NCI-H82 (cell line): Measurements from ENCODE around the gene NUP153.
"Not testable (repeated sequence)": the region's sequence is repeated elsewhere in the genome, so short reads cannot be mapped to it uniquely, and the experiment has no call there.

Source experiments
- DNase-seq: peaks from one replicate; lab custom pipeline; 2025; lab: John Stamatoyannopoulos, UW

The NUP153 gene

DNA sequence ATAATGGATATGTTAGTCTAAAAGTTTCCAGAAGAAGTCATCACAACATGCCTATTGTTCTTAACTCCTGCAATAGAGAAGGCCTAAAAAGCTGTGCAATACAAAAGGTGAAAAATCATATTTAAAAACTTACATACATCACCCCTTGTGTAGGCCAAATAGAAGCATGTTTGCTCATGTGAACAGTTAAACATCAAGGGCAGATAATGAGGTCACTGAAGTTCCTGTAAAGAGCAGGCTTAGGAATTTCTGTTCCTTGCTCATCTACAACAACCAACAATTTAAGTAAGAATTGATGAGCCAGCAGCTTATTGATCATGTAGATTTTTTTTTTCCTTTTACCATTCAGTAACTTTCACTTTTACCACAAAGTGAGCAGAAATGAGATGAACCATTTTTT lies 7.5 kb upstream of the NUP153 start:
- DNase-seq = no peak

DNA sequence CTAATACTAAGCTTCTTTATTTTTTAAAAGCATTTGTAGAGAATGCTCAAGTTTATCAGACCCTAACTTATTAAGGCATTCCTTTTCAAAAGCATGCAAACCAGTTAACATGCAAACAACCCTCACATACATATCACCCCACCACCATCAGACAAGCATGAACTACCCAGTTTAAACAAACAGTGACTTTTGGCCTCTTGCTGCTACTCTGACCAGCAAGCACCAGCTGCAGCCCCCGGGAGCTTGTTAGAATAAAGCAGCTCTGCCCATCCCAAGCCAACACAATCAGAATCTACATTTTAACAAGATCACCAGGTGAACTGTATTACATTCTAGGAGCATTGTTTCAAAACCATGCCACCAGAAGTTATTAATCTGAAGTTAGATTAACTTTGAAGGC lies 5.9 kb upstream of the NUP153 start:
- peak; percentile 41 for DNase-seq

DNA sequence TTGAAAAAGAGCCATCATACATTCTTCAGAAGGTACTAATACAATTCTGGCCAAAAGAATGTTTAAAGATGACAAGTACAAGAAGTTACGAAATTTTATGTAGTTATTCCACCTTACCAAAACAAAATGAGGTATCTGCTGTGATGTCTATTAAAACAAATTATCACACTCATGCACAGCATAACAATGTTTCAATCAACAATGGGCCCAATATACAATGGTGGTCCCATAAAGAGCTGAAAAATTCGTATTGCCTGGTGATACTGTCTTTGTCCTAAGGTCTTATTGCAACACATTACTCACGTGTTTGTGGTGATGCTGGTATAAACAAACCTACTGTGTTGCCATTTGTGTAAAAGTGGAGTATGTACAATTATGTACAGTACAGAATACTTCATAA lies 3.6 kb upstream of the NUP153 start:
- DNase-seq = no peak

DNA sequence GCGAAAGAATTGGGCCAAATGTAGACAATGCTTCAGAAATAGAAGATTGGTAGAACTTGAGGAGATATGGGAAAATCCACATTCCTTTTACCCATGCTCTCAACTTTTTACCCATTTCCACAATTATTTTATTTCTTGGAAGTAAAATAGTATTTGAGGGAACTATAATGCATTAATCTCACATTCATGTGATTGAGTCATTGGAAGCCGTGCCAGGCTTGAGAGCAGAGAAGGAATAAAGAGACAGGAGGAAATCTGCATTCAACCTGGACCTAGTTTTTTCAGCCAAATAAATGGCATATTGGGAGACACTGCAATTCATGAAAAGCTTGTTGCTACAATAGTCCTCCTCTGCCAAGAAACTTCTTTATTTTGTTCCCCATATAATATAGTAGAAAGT lies 2.8 kb upstream of the NUP153 start:
- DNase-seq = no peak

DNA sequence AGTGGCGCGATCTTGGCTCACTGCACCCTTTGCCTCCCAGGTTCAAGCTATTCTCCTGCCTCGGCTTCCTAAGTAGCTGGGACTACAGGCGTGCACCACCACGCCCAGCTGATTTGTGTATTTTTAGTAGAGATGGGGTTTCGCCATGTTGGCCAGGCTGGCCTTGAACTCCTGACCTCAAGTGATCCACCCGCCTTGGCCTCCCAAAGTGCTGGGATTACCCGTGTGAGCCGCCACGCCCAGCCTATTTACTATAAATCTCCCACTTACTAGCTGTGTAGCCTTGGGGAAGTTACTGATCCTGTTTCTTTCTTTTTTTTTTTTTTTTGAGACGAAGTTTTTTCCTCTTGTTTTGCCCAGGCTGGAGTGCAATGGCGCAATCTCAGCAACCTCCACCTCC lies 1.3 kb upstream of the NUP153 start:
- not testable (repeated sequence) for DNase-seq

DNA sequence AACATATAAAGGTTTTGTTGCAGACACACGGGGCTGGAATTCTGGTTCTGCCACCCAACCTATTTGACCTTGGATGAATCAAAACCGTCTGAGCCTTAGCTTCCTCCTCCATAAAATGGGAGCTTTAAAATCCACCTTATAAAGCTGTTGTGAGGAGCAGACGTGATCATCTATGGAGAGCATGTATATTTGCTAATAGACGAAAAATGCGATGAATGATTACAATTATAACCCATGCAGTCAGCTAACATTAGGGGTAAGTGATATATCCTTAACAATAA lies 586 bp upstream of the NUP153 start:
- peak; percentile 38 for DNase-seq

DNA sequence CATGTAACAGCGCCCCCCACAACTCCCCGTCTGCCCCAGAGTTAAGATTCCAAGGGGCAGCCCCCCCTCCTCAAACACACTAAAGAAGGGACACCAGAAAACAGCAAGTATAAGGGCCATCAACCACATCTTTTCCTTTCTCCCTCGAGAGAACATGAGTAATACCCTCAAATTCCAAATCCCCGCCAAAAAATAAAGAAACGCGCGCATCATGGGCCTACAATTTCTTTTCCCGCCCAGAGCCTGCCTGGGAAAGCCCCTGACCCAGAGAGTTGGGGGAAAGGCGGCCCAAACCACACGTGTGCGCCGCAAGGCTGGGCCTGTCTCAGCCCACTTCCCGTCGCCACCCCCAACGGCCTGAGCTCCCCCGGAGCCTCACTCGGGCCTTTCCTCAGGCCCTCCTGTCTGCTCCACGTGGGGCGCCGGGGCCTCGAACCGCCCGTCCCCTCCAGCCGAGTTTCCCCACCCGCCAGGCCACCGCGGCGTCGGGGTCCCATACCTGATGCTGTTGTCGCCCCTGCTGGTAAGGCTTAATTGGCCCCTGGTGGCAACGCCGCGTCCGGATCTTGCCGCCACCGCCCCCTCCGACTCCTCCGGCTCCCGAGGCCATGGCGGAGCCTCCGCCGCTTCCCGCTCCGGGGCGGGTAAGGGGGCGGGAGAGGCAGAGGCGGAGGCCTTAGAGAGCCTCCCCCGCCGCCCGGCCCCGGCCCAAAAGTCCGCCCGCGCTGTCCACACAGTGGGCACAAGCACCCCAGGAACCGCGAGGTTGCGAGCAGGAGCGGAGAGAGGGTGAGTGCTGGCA lies 746 bp downstream of the NUP153 start:
- DNase-seq = peak; percentile 82

DNA sequence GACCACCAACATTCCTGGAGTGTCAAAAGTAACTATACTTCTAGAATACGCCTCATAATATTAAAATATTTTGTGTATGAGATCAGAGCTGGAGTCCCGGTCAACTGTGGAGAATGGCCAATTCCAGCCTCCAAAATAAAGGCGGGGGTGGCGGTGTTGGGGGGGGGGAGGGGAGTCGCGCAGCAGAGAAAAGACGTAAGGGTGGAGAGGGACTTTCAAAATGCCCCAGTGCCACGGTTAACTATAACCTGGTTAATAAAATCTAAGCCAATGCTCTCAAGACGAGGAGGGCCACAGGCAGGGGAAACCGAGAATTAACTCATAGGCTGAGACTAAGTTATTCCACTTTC lies 1.3 kb downstream of the NUP153 start:
- no peak for DNase-seq

DNA sequence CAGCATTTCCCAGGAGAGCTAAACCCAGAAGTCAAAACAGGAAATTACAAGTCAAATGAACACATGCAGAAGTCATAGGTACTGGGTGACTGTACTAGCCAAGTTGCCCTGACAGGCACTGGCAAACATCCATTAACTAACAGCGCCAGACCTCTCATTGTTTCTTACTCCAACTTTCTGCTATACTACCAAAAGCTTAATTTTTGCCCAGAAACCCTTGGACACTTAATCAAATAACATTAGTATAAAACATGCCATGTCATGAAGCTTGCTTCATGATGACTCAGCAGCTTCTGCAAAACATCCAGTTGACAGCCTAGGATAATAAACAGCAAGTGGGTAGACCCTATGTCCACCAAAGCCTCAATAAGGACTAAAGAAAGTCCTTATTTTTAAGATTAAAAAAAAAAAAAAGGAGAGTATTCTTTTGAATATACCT lies 3.5 kb downstream of the NUP153 start:
- no peak for DNase-seq

DNA sequence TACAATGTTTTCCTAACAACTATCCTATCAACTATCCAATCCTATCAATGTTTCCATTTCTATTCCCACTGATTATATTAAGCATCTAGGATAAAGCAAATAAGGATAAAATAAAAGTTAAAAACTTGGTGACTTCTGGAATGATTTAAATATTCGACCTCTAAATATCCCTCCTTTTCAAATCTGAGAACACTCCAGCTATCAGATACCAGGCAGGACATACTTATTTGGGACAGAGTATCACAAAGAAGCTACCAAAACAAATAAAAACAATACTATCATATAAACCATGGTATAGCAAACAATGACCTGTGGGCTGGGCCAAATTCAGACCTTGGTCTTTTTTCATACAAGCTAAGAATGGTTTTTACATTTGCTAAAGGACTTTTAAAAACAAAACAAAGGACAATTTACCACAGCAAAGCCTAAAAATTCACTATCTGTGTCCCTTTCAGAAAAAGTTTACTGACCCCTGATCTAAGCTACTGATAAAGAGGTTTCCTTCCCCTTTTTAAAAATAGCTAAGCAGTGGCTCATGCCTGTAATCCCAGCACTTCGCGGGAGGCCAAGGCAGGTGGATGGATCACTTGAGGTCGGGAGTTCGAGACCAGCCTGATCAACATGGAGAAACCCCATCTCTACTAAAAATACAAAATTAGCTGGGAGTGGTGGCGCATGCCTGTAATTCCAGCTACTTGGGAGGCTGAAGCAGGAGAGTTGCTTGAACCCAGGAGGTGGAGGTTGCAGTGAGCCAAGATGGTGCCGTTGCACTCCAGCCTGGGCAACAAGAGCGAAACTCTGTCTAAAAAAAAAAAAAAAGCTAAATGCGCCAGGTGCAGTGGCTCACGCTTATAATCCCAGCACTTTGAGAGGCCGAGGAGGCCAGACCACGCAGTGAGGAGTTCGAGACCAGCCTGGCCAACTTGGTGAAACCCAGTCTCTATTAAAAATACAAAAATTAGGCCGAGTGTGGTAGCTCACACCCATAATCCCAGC lies 6.0 kb downstream of the NUP153 start:
- DNase-seq = no peak

DNA sequence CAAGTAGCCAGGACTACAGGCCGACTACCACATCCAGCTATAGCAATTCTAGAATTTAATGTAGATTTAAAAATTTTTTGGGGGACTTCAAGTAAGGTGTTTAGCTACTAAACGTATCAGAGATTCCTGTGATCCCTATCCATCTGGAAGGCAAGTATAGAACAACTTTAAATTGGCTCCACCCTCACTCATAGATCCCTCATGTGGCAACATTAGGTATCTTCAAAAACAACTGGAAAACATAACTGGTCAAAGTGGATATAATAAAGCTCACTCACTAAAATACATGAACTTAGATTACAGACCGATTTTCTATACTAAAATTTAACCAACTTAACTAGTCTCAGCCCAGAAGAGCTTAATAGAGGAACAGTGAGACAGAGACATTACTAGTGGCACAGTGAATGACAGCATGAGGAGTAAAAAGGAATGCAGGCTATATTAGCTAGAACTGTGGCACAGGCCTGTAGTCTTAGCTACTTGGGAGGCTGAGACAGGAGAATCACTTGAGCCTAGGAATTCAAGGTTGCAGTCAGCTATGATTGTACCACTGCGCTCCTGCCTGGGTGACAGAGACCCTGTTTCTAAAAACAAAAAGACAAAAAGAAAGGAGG lies 14.7 kb downstream of the NUP153 start:
- no peak for DNase-seq

DNA sequence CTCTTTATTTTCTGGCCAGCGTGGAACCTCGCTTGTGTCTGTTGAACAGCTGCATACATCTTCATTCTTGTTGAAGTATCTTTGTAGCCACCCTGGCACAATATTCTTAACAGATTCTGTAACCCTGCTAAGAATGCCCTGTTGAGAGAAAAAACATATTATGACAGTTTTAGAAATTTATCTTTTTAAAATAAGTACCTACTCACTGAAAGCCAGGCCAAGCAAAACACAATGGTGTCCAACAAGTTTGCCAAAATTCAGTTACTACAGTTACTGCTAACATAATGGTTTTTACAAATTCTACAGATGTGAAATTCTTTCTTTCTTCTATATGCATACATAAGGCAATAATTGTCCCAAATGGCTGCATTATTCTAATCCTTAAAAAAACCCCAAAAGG lies 18.2 kb downstream of the NUP153 start:
- no peak for DNase-seq

DNA sequence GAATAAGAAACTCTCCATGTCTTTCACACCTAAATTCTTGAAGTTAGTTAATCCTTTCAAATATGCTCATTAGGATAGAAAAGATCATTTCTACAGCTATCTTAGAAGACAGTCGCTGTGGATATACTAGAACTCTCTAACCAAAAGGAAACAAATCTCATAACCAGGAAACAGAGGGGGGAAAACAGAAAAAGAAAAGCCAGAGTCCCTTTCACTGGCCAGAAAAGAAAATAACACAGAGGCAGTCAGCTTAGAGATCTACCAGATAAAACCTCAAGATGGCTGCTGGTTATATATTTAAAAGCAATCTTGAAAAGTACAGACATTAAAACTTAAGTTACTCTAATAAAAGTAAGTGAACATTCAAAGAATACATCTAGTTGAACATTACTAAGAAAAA lies 19.6 kb downstream of the NUP153 start:
- DNase-seq = no peak

DNA sequence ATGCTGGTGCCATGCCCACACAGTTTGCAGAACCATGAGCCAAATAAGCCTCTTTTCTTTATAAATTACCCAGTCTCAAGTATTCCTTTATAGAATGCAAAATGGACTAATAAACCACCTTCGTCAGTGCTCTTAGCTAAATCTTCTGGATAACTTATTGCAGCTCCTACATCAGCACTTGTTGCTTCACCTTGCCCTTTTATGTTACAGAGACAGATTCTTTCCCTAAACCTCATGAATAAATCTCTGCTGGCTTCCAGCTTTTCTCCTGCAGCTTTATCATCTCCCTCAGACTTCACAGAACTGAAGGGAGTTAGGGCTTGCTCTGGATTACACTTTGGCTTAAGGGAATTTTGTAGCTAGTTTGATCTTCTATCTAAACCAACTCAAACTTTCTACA lies 22.6 kb downstream of the NUP153 start:
- DNase-seq = no peak

DNA sequence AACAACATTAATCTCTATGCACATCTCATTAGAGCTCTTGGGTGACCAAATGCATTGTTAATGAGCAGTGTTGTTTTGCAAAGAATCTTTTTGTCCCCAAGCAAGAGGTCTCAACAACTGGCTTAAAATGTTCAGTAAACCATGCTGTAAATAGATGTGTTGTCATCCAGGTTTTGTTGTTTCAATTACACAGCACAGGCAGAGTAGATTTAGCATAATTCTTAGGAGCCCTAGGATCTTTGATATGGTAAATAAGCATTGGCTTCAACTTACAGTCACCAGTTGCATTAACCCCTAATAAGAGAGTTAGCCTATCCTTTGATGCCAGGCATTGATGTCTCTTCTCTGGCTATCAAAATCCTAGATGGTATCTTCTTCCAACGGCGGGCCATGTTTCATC lies 23.3 kb downstream of the NUP153 start:
- DNase-seq = no peak

DNA sequence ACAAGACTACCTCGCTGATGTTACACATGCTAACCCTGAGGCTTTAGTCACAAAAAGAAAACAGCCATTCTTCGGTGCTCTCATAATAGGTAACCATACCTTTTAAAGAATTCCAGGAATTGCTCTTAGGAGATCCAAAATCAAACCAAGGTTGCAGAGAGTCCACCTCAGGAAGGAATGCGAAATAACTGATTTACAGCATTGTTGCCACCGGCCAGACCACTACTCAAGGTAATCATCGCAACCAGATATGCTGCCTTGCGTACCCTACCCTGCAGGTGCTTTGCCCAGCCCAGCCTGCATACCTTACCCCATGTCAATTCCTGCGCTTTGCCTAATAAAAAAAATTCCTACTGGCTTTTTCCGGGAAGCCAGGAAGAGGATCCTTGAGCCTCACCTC lies 27.0 kb downstream of the NUP153 start:
- no peak for DNase-seq

DNA sequence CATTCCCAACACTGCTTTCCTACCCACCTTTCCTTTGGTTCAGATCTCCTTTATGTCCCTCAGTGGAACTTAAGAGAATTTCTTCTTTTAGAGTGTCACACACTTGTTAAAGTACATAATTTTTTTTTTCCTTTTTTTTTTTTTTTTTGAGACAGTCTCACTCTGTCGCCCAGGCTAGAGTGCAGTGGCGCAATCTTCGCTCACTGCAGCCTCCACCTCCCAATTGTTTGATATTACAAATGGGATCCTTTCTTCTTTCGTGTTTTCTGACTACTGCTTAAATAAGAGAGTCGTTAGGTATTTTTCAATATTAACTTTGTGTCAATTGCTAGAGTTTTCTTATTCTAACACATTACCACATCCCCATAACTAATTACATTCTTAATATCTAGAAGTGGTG lies 29.1 kb downstream of the NUP153 start:
- no peak for DNase-seq

DNA sequence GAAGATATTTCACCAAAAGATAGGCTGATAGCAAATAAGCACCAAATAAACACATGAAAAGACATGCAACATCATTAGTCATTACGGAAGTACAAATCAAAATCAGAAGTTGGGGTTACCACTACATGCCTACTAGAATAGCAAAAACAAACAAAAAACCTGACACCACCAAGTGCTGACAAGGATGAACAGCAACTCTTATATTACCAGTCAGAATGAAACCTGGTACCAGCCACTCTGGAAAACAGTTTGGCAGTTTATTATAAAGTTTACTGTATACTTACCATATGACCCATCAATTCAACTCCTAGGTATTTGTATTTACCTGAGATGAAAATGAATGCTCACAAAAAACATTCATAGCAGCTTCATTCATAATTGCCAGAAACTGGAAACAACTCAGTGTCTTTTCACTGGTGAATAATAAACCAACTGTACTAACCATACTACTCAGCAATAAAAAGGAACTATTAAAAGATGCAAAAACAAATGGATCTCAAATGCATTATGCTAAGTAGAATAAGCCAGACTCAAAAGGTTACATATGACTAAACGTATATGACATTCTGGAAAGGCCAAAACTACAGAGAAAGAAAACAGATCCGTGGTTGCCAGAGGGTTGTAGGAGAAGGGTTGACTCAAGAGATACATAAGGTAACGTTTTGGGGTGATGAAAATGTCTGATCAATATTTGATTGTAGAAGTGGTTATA lies 33.0 kb downstream of the NUP153 start:
- no peak for DNase-seq

DNA sequence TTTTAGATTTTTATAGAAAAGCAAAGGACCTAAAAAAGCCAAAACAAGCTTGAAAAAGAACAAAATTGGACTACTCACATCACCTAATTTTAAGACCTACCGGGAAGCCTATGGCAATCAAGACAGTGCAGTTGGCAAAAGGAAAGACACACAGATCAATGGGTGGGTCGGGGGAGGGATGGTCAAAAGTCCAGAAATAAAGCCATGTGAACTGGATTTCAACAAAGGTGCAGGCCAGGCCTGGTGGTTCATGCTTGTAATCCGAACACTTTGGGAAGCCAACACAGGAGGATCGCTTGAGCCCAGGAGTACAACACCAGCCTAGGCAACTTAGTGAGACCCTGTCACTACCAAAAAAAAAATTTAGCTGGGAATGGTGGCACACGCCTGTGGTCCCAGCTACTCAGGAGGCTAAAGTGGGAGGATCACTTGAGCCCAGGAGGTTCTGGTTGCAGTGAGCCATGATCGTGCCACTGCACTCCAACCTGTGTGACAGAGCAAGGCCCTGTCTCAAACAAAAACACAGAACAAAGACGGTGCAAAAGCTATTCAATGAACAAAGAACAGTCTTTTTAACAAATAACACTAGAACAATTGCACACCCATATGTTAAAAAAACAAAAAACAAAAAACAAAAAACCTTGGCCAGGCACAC lies 34.5 kb downstream of the NUP153 start:
- no peak for DNase-seq

DNA sequence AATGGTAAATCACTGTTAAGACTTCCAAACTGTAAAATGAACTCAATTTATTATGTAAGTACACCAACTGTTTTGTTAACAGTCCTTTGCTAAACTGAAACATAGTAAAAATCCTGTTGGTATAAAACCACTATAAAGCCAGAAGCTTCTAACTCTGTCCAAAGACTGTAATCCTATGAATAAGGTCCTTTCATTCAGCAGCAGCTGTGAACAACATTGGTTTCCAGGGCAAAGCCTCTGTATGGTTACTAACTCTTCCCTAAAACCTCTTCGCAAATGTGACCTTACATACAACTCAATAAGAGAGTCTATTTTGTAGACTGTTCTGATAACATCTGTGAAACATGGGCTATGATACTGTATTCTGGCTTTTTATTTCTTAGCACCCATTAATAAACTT lies 40.1 kb downstream of the NUP153 start:
- no peak for DNase-seq

DNA sequence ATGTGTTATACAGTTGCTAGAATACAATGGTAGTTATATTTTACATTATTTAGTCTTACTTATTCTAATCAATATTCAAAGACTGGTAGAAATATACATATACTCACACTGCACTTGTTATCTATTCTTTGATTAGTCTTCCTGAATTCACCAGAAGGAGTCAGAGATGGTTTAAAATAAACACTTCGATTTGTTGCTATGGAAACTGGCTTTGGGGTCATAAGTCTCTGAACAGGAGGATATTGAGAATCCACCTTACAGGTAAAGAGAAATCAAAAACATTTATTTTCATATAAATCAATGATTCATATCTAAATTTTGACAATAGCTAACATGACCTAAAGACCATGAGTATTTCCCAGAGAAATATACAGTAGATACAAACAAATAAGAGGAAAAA lies 41.6 kb downstream of the NUP153 start:
- DNase-seq = peak; percentile 15

DNA sequence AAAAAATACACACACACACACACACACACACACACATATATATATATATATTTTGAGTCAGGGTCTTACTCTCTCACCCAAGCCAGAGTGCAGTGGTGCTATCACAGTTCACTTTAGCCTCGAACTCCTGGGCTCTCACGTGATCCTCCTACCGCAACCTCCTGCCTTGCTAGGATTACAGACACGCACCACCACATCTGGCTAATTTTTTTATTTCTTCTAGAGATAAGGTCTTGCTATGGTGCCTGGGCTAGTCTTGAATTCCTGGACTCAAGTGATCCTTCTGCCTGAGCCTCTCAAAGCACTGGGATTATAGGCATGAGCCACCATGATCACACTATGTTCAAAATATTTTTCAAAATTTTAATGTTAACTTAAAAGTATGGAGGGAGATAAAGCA lies 43.5 kb downstream of the NUP153 start:
- no peak for DNase-seq
